CMK (cell line): Measurements from ENCODE around the gene PLD1.
"Not testable (repeated sequence)": the region's sequence is repeated elsewhere in the genome, so short reads cannot be mapped to it uniquely, and the experiment has no call there.

ENCODE experiments used
- DNase-seq: peaks from one replicate; pipeline ENCODE4 v3.0.0-alpha.2; 2010; ENCODE audit warnings: low read depth

PLD1 gene

GRCh38 chr3:171809861-171810628 lies at the start of gene PLD1:
Gene PLD1, minus strand, starts transcription at chr3:171810483. Its CDS starts 72,432 bp downstream, at chr3:171738051.
- DNase-seq, result no peak

GRCh38 chr3:171858770-171859169 lies 48.5 kb upstream of the PLD1 start:
- not testable (repeated sequence) for DNase-seq

- DNase-seq, result no peak
Measured at GRCh38 chr3:171854649-171855305, 44.5 kb upstream of the PLD1 start.

- no peak for DNase-seq
Measured at GRCh38 chr3:171851660-171852058, 41.4 kb upstream of the PLD1 start.

- no peak for DNase-seq
Measured at GRCh38 chr3:171850960-171851659, 40.8 kb upstream of the PLD1 start.

GRCh38 chr3:171850320-171850959 lies 40.2 kb upstream of the PLD1 start:
- no peak for DNase-seq

- no peak for DNase-seq
Measured at GRCh38 chr3:171849617-171850319, 39.5 kb upstream of the PLD1 start.

- no peak for DNase-seq
Measured at GRCh38 chr3:171847595-171848259, 37.4 kb upstream of the PLD1 start.

GRCh38 chr3:171847133-171847532 lies 36.9 kb upstream of the PLD1 start:
- DNase-seq, result no peak

- no peak for DNase-seq
Measured at GRCh38 chr3:171846597-171846996, 36.3 kb upstream of the PLD1 start.

- DNase-seq, result no peak
Measured at GRCh38 chr3:171845481-171846284, 35.4 kb upstream of the PLD1 start.

GRCh38 chr3:171844873-171845272 lies 34.6 kb upstream of the PLD1 start:
- DNase-seq, result no peak

- no peak for DNase-seq
Measured at GRCh38 chr3:171842864-171843518, 32.7 kb upstream of the PLD1 start, which contains the start of gene TMEM212. Gene TMEM212, plus strand, starts transcription at chr3:171843349. Its CDS starts 35 bp downstream, at chr3:171843384.

- no peak for DNase-seq
Measured at GRCh38 chr3:171841620-171842000, 31.3 kb upstream of the PLD1 start.

GRCh38 chr3:171840811-171841619 lies 30.7 kb upstream of the PLD1 start:
- no peak for DNase-seq

- DNase-seq, result no peak
Measured at GRCh38 chr3:171840445-171840810, 30.1 kb upstream of the PLD1 start.

GRCh38 chr3:171839270-171839669 lies 29.0 kb upstream of the PLD1 start:
- DNase-seq, result no peak

GRCh38 chr3:171838218-171838720 lies 28.0 kb upstream of the PLD1 start:
- no peak for DNase-seq

GRCh38 chr3:171837698-171838097 lies 27.4 kb upstream of the PLD1 start:
- DNase-seq, result no peak
